Spleen (tissue), 11 donors: ENCODE data around the gene BCAS4. TPM values are rescaled to one million over a fixed set of nuclear protein-coding genes. Genes with fewer than 3 reads are reported as not detected.

Source experiments
- DNase-seq: peaks from one replicate; pipeline ENCODE4 v3.0.0-alpha.2; 2020
- H3K27ac ChIP-seq, 8 donors: fragments of 200-600 bp; sonication (generic) in 7 of 8; 1 replicate in 4 of 8; 2 replicates in 4 of 8; pipeline versions ENCODE4 v1.5.0 to v1.8.0; 2016 to 2021; ENCODE audit warnings: inconsistent platforms in 4 of 8, mild to moderate bottlenecking in 4 of 8, moderate library complexity in 1 of 8
- H3K27me3 ChIP-seq, 7 donors: fragments of 200-600 bp; sonication (generic) in 6 of 7; replicated peaks in 1 of 7; 1 replicate in 4 of 7; 2 replicates in 3 of 7; pipeline versions ENCODE4 v1.5.0 to v1.8.0; 2016 to 2021; ENCODE audit warnings: inconsistent platforms in 3 of 7, mild to moderate bottlenecking in 1 of 7
- H3K36me3 ChIP-seq, 6 donors: fragments of 200-600 bp; sonication (generic) in 5 of 6; 1 replicate in 4 of 6; 2 replicates in 2 of 6; pipeline versions ENCODE4 v1.5.0 to v1.8.0; 2016 to 2021; ENCODE audit warnings: inconsistent platforms in 2 of 6
- H3K4me1 ChIP-seq, 6 donors: fragments of 200-600 bp; sonication (generic) in 5 of 6; 1 replicate in 3 of 6; 2 replicates in 3 of 6; pipeline versions ENCODE4 v1.5.0 to v1.8.0; 2016 to 2021; ENCODE audit warnings: inconsistent platforms in 3 of 6
- H3K4me3 ChIP-seq, 8 donors: fragments of 200-600 bp; sonication (generic) in 7 of 8; 1 replicate in 4 of 8; 2 replicates in 4 of 8; pipeline versions ENCODE4 v1.5.0 to v1.8.0; 2016 to 2021; ENCODE audit warnings: inconsistent platforms in 4 of 8, mild to moderate bottlenecking in 4 of 8, moderate library complexity in 2 of 8
- H3K9me3 ChIP-seq, 8 donors: fragments of 200-600 bp; sonication (generic) in 7 of 8; 1 replicate in 4 of 8; 2 replicates in 4 of 8; pipeline versions ENCODE4 v1.5.0 to v1.8.0; 2016 to 2021; ENCODE audit warnings: inconsistent platforms in 4 of 8
- CTCF ChIP-seq, 11 experiments: fragments of 200-600 bp in 7 of 11; fragments of 450-650 bp in 4 of 11; sonication (generic) in 4 of 11; IDR thresholded peaks in 8 of 11; conservative IDR thresholded peaks in 3 of 11; 1 replicate in 7 of 11; 2 replicates in 4 of 11; pipeline versions ENCODE4 v1.4.0 to v1.8.0; 2016 to 2021; ENCODE audit warnings: antibody characterized with exemption in 11 of 11, inconsistent platforms in 4 of 11, mild to moderate bottlenecking in 1 of 11
- POLR2A ChIP-seq, 3 donors: fragments of 450-650 bp; IDR thresholded peaks; one replicate each; pipeline ENCODE4 v1.5.1; 2017; ENCODE audit warnings: antibody characterized with exemption in 3 of 3, mild to moderate bottlenecking in 1 of 3
- POLR2AphosphoS5 ChIP-seq, 3 donors: sonication (generic); formaldehyde crosslinking; IDR thresholded peaks; one replicate each; pipeline ENCODE4 v1.5.1; 2017; ENCODE audit warnings: antibody characterized with exemption in 3 of 3
- WGBS, 5 donors: extraction: QIAGEN DNeasy Blood & Tissue Kit in 3 of 5; methylation state at CpG; one replicate each; pipeline versions ENCODE4 v1.1.5 to v1.1.7; 2013 to 2018; 5-methylcytosine and 5-hydroxymethylcytosine counted together
- intact Hi-C: fragments of 100-400 bp; cut with DNase I; formaldehyde crosslinking; loops from one replicate; pipeline ENCODE4 v1.15.0; 2023; ENCODE audit warnings: low total_unique reads
- polyA plus RNA-seq, 3 donors: library from polyadenylated mRNA; stranded (reverse); fragments of 200-250 nt; gene quantifications; one replicate each; pipeline ENCODE4 v1.2.1, GENCODE V29; 2013
- total RNA-seq, 7 donors: library from RNA; depleted of rRNA in 3 of 7; stranded (reverse); fragments of >200 nt in 3 of 7; fragmentation: NEBNext Ultra II Directional in 4 of 7; extraction: Animal tissue kit (Norgen Biotek cat#: 25700) in 4 of 7; gene quantifications; one replicate each; pipeline versions ENCODE4 v1.1.0 to v1.2.1, GENCODE V29; 2016 to 2021
- donor health status: healthy with polysubstance abuse.
- donor health status: DM: no; HTN: no; CAD: no; lungs with moderate emphysema.
- donor health status: DM: no; HTN: no; CAD: no.
- donor health status: Bipolar disorder and iron deficiency.
- donor health status: healthy.
- donor health status: DM: no; HTN: no; CAD: no.
- donor health status: DM: yes; HTN: yes; CAD: no.

BCAS4 gene
- total and polyA plus RNA-seq, 10 donors, result 11.8 to 33.3 (median 19.7) TPM

- Histone ChIP-seq H3K27me3 (no peaks in the 10 kb centered on the region), H3K9me3 (no peaks in the 10 kb centered on the region), H3K4me3 (no peak overlapping the region), H3K36me3 (peaks cover 0 to 34% (median 3%) of the 10 kb centered on the region in 6 donors), H3K27ac (no peak overlapping the region), H3K4me1 (peaks cover 3 to 97% (median 50%) of the 10 kb centered on the region in 6 donors)
- no peak for DNase-seq
- WGBS, 5 donors, result 75 to 95% (median 89%) methylated on average over 3 of the region's 3 CpGs
- TF ChIP-seq CTCF (IDR thresholded peaks at IDR 0.05 in 8 of 11, conservative IDR thresholded peaks at IDR 0.05 in 3 of 11) (no peak), POLR2A (IDR thresholded peaks at IDR 0.05) (no peak), POLR2AphosphoS5 (IDR thresholded peaks at IDR 0.05) (no peak)
- intact Hi-C loops, result no loop called here
Observed at GRCh38 chr20:50909413-50909812, 114.6 kb downstream of the BCAS4 start.

- no peak overlapping the region for H3K4me3 ChIP-seq
- H3K9me3 ChIP-seq, result no peaks in the 10 kb centered on the region
- intact Hi-C loops, result no loop called here
- 59 to 86% (median 72%) methylated on average over 3 of the region's 3 CpGs for WGBS, 5 donors
- DNase-seq, result no peak
- no peak overlapping the region for H3K27ac ChIP-seq
- H3K4me1 ChIP-seq, result peaks cover 16 to 97% (median 55%) of the 10 kb centered on the region in 6 donors
- peaks cover 0 to 32% (median 3%) of the 10 kb centered on the region in 6 donors for H3K36me3 ChIP-seq
- no peak for TF ChIP-seq CTCF (IDR thresholded peaks at IDR 0.05 in 8 of 11, conservative IDR thresholded peaks at IDR 0.05 in 3 of 11)
- no peaks in the 10 kb centered on the region for H3K27me3 ChIP-seq
Observed at GRCh38 chr20:50911030-50911429, 116.2 kb downstream of the BCAS4 start.

- Histone ChIP-seq H3K36me3 (peaks cover 0 to 32% (median 3%) of the 10 kb centered on the region in 6 donors), H3K27ac (no peak overlapping the region), H3K4me3 (no peak overlapping the region), H3K4me1 (peaks cover 21 to 97% (median 59%) of the 10 kb centered on the region in 6 donors), H3K27me3 (no peaks in the 10 kb centered on the region), H3K9me3 (no peaks in the 10 kb centered on the region)
- 60 to 78% (median 64%) methylated on average over 1 of the region's 1 CpG for WGBS, 5 donors
- no peak for DNase-seq
- no peak for TF ChIP-seq POLR2A (IDR thresholded peaks at IDR 0.05)
- TF ChIP-seq CTCF (IDR thresholded peaks at IDR 0.05 in 8 of 11, conservative IDR thresholded peaks at IDR 0.05 in 3 of 11), result no peak
- TF ChIP-seq POLR2AphosphoS5 (IDR thresholded peaks at IDR 0.05), result no peak
- intact Hi-C loops, result no loop called here
Observed at GRCh38 chr20:50911716-50912115, 116.9 kb downstream of the BCAS4 start.

- intact Hi-C loops, result no loop called here
- 67 to 84% (median 78%) methylated on average over 2 of the region's 2 CpGs for WGBS, 5 donors
- no peak for DNase-seq
- H3K4me1 ChIP-seq, result peaks cover 36 to 99% (median 78%) of the 10 kb centered on the region in 6 donors
- TF ChIP-seq POLR2AphosphoS5 (IDR thresholded peaks at IDR 0.05) (peak in 1 of 3 donors; percentile 12), POLR2A (IDR thresholded peaks at IDR 0.05) (no peak)
- H3K4me3 ChIP-seq, result no peak overlapping the region
- H3K9me3 ChIP-seq, result no peaks in the 10 kb centered on the region
- H3K27ac ChIP-seq, result peak overlapping the region in 1 of 8 donors; percentile 1
- H3K27me3 ChIP-seq, result no peaks in the 10 kb centered on the region
- peaks cover 0 to 29% (median 3%) of the 10 kb centered on the region in 6 donors for H3K36me3 ChIP-seq
Observed at GRCh38 chr20:50913690-50914375, 119.0 kb downstream of the BCAS4 start.
